ENCODE data around the gene LTB. TPM values are rescaled to one million over a fixed set of nuclear protein-coding genes. Genes with fewer than 3 reads are reported as not detected.
A peak's percentile ranks its signal among the peaks of the same experiment; 100 is the strongest.

The LTB gene
- total and polyA plus RNA-seq, 9 of the 15 experiments (the other 6 are each of a cell fraction or from before 2014, with no cell fraction given), result 0.07 to 0.51 TPM; not detected in 7

GRCh38 chr6:31580807-31581433 lies 1.3 kb downstream of the LTB start (continued):
- TF ChIP-seq THAP7 (CRISPR knock-in tag; IDR thresholded peaks at IDR 0.05) (no peak), NKRF (IDR thresholded peaks at IDR 0.05; ENCODE audit: borderline replicate concordance) (no peak; the same call in 1 of the 2 replicates), PYGO2 (tag; IDR thresholded peaks at IDR 0.05) (no peak), HOMEZ (CRISPR knock-in tag; IDR thresholded peaks at IDR 0.05) (no peak), ZNF511 (CRISPR knock-in tag; IDR thresholded peaks at IDR 0.05) (peak; percentile 71; the same call in 1 of the 2 replicates), SMAD2 (IDR thresholded peaks at IDR 0.05; ENCODE audit: low read depth, low read length) (no peak), DMBX1 (CRISPR knock-in tag; IDR thresholded peaks at IDR 0.05; ENCODE audit: borderline replicate concordance) (peak; percentile 74), FOXA1 (IDR thresholded peaks at IDR 0.05; ENCODE audit: borderline replicate concordance) (no peak), LCOR (CRISPR knock-in tag; IDR thresholded peaks at IDR 0.05) (peak; percentile 92), ZNF444 (CRISPR knock-in tag; IDR thresholded peaks at IDR 0.05) (no peak), IFI16 (CRISPR knock-in tag; IDR thresholded peaks at IDR 0.05) (no peak), RBM14 (IDR thresholded peaks at IDR 0.05; ENCODE audit: borderline replicate concordance, insufficient read depth, low read depth, low read length) (peak; percentile 96; the same call in 1 of the 2 replicates), TRIM24 (IDR thresholded peaks at IDR 0.05) (peak in 1 of 2 experiments; percentile 46; a peak in 1 of 4 replicates), BRF1 (IDR thresholded peaks at IDR 0.05; ENCODE audit: borderline replicate concordance, extremely low read depth, insufficient read length) (no peak), BCLAF1 (IDR thresholded peaks at IDR 0.05; ENCODE audit: borderline replicate concordance in 1 of 2, control insufficient read depth in 1 of 2, low read depth in 2 of 2, low read length in 1 of 2) (0 out of 4 replicates have a peak, but pooled peaks of 1 of the 2 experiments have one; percentile 44), MTA1 (IDR thresholded peaks at IDR 0.05; ENCODE audit: borderline replicate concordance) (peak; percentile 46; the same call in 1 of the 2 replicates)

All from K562 (cell line).